GM18511 (cell line): ENCODE data around the gene MYO1A.

Source experiments
- ATAC-seq: cut with Tn5 transposase; IDR thresholded peaks from one replicate; pipeline ENCODE4 v1.9.1; 2021; ENCODE audit warnings: mild to moderate bottlenecking, moderate library complexity; ENCODE audit not compliant: unreplicated experiment

The MYO1A gene

GRCh38 chr12:57049890-57050289, at the start of gene MYO1A:
MYO1A (minus strand) TSS chr12:57050129; CDS start chr12:57048323, 1,806 bp downstream.
- no peak for ATAC-seq

DNA sequence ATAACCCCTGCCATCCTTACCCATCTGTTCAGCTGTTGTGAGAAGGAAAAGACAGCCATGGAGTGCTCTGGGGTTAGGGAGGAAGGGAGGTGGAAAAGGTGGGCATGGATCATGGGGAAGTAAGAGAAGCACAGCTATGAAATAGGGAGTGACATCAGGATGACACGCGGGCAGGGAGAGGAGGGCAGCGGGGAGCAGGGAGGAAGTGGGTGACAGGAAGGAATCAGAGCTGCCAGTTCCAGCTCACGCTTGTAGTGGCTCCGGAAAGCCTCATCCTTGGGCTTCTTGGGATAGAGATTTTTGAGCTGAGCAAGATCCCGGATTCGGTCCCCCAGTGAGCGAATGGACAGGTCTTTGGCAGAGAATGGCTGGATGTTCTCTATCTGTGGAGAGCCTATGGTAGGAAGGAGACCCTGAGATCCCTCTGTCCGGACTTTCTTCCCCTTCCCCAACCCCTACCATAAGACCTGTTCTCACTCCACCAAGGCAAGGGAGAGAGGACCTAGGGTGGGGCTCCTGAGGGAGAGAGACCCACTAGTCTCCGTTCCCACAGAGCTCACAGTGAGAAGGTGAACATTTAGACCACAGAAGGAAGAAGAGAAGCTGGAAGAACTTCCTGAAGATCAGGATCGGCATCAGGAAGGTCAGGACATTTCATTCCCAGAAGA, 49.3 kb upstream of the MYO1A start:
- ATAC-seq = no peak

DNA sequence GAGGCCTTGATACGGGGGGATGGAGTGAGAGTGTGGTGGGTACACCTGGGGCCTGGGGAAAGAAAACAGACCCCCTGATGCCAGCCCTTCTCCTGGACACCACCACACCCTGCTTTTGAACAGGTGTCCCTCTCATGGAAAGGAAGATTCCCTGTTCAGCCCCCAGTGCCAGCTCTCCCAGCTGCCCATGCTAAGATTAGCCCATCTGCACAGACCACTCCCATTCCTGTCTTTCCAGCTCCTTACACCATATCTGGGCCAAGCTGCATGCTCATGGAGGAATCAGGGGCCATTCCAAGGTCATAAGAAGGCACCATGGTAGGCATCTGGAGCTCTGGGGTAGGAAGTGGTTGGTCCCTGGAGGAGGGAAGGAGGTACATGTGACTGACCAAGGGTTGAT, 48.6 kb upstream of the MYO1A start:
- ATAC-seq = no peak

GRCh38 chr12:57097554-57097835, 47.6 kb upstream of the MYO1A start:
- no peak for ATAC-seq

DNA sequence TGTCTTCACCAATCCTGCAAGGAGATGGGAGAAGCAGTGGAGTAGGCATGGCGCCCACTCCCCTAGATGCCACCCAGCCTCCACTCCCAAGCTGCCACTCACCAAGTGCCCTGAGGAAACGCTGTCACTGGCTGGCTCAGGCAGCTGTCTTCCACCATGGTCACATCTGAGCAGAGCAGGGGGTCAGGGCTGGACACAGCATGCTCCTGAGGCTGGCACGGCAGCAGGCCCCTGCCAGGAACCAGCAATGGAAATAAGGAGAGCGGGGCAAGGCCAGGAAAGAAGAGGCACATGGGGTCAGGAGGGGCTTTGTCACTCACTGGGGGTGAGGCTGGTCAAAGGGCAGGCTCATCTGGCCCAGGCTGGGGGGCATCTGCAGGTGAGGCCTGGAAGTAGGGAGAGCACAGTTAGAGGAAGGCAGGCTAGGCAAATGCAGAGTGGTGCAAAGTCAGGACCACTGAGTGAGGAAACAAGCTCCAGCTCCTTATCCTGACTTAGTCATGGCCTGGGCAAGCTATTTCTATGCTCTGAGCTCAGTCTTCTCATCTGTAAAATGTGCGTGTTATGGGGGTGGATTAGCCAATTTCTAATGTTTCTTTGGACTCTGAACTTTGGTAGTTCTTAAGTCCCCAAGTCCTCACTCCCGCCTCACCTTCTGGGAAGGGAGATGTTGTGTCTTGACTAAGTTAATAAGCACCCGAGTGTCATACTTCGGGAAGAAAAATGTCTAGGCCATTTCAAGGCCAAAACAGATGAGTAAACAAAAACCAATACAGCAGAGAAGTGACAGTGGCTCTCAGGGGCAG, 47.0 kb upstream of the MYO1A start:
- no peak for ATAC-seq

GRCh38 chr12:57096099-57096572, 46.2 kb upstream of the MYO1A start:
- ATAC-seq = no peak

DNA sequence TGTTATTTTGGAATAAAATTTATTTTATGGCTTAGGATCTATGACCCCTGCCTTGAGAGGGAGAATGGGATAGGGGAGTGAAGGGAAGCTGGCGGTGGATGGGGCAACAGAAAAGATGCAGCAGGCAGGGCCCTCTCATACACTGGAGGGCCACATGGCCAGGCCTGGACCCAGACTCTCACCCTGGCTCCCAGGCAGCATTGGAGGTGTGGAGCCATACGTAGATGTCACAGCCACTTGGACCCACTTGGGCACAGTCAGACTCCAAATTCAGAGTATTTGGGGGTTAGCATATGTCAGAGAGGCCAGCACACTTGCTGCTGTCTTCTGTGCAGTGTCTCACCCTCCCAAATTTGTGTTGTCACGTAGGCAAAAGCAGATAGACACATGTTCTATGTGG, 45.5 kb upstream of the MYO1A start:
- ATAC-seq = no peak

GRCh38 chr12:57094208-57095160, 44.6 kb upstream of the MYO1A start:
- no peak for ATAC-seq

DNA sequence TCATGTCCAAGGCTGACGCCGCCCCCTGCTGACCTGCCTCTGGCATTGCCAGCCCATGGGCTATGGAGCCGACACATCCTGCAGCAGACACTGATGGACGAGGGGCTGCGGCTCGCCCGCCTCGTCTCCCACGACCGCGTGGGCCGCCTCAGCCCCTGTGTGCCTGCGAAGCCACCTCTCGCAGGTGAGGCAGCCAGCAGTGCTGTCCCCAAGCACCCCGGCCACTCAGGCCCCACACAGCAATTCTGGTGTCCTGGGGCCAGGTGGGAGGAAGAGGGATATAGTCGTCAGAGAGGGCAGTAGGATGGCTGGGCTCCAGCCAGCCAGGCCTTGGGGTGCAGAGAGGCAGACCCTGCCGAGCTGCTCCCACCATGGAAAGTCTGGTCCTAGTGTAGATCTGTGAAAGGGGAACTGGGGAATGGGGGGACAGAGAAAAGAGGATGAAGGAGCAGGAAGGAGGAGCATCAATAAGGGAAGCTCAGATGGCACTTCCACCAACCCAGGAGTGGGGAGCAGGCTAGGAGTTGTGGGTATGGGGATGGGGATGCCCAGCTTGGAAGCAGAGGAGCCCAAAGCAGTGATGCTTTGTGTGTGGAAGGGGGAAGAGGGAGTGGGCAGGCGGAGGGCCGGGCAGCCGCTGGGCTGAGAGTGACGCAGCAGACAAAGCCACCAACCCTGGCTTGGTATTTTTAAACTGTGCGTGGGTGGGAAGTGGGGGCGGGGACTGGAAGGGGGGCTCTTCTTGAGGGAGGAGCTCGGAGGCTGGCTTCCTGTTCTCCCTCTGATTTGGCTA, 43.7 kb upstream of the MYO1A start:
- no peak for ATAC-seq

DNA sequence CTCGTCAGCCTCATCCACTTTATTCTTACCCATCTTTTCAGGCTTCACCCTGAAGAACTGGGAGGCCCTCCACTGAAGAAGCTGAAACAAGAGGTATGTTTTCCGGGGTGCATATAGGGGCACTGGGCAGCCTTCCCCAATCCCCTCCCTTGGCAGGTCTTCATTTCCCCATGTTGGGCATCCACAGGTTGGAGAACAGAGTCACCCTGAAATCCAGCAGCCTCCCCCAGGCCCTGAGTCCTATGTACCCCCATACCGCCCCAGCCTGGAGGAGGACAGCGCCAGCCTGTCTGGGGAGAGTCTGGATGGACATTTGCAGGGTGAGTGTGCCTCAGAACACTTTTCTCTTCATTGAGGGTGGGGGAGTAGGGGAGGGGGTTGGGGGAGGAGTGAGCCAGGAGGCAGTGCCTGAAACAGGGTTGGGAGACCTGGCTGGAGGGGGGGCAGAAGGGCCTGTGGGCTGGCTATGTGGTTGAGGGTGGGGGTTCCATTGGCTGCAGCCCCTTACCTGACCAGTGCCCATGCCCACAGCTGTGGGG, 43.0 kb upstream of the MYO1A start:
- ATAC-seq = no peak

DNA sequence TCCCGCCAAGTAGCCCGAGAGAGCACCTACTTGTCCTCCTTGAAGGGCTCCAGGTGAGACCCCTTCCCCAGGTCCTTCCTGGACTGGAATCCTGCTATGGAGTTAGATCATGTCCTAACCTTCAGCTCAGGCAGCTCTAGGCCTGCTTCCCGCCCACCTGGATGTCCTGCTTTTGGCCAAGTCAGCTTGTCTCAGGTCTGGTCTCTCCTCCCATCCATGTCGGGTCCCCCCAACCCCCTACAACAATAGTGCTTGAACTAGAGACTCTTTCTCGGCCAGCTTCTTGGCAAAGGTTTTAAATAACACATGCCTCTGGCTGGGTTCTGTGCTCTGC, 42.6 kb upstream of the MYO1A start:
- no peak for ATAC-seq

- ATAC-seq = no peak
Observed at GRCh38 chr12:57091638-57092528, 42.0 kb upstream of the MYO1A start.

DNA sequence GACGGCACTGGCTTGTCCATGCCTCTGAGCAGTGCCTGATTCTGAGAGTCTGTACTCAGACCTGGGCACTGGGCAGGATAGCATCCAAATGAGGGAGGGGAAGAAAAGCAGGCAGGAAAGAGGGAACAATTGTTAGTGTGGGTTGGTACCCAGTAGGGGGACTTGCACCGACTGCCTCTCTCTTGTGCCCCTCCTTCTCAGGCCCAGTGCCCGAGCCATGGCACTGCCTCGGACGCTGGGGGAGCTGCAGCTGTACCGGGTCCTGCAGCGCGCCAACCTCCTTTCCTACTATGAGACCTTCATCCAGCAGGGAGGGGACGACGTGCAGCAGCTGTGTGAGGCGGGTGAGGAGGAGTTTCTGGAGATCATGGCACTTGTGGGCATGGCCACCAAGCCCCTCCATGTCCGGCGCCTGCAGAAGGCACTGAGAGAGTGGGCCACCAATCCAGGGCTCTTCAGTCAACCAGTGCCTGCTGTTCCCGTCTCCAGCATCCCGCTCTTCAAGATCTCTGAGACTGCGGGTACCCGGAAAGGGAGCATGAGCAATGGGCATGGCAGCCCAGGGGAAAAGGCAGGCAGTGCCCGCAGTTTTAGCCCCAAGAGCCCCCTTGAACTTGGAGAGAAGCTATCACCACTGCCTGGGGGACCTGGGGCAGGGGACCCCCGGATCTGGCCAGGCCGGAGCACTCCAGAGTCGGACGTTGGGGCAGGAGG, 41.2 kb upstream of the MYO1A start:
- no peak for ATAC-seq

DNA sequence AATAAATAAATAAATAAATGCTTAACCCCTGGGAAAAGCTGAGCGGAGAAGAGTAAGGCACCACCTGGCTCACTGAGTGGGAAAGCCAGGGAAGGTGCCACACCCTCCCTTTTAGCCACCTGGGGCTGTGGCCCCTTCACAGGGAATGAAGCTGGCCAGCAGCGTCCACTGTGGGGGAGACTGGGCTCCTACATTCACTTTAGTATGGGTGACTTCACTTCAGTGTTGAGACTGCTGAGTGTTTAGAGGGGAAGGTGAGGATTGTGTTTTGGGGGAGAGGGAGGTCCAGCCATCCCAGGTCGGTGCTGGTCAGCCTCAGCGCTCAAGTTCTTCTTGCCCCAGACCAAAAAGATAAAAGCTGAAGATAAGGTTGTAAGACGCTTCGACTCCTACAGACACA, 40.6 kb upstream of the MYO1A start:
- no peak for ATAC-seq

DNA sequence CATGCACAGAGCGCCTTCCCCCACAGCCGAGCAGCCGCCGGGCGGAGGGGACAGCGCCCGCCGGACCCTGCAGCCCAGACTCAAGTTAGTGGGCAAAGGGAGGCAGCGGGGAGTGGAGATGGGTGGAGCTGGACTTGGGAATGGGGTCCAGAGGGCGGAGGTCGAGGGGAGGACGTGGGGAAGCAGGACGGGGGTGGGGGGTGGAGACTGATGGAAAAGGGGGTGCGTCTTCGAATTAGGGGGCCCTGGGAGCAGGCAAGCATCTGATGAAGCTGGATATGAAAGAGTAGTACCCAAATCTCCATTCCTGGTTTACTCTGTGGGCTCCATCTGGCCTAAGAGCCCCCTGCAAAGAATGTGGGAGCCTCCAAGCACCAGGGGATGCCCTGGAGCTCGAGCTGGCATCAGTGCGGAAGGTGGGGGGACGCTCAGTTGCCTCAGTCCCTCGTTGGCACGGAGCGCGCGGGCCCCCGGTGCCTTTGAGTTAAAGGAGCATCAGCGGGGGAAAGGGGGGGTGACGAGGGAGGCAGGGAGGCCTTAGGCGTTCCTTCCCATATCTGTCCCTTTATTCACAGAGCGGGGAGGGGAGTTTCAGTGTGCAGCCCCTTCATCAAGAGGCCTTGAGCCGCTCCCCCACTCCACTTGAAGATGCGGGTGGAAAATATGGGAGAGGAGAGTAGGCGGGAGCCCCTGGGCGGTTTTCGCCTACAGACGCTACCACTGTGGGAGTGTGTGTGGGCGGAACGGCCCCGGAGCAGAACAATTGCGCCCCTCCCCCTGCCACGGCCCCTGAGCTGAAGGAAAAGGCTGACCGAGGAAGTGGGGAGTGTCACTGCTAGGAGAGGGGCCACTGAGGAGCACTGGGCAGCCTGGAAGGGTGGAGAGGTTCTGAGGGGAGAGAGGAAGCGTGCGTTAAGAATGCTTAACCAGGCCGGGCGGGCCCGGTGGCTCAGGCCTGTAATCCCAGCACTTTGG, 39.6 kb upstream of the MYO1A start:
- no peak for ATAC-seq

- peak; percentile 63 for ATAC-seq
Observed at GRCh38 chr12:57088354-57089270, 38.7 kb upstream of the MYO1A start, which contains the start of gene NAB2. NAB2 (plus strand) TSS chr12:57089114; CDS start chr12:57089272, 158 bp downstream.
